HG03039 (cell line): ENCODE measurements around the gene PLET1.
A peak's percentile ranks its signal among the peaks of the same experiment; 100 is the strongest.

Experiments
- ATAC-seq: cut with Tn5 transposase; IDR thresholded peaks from one replicate; pipeline ENCODE4 v1.9.1; 2021; ENCODE audit warnings: mild to moderate bottlenecking, moderate library complexity; ENCODE audit not compliant: unreplicated experiment

Gene PLET1

GRCh38 chr11:112260490-112260889 is at the start of gene PLET1:
TSS of gene PLET1 (minus strand) at chr11:112260860. CDS start at chr11:112260589, 271 bp downstream.
- no peak for ATAC-seq

- no peak for ATAC-seq
Measured at GRCh38 chr11:112310419-112310818, 49.8 kb upstream of the PLET1 start.

GRCh38 chr11:112308651-112309050 is 48.0 kb upstream of the PLET1 start:
- no peak for ATAC-seq

- no peak for ATAC-seq
Measured at GRCh38 chr11:112307616-112308015, 47.0 kb upstream of the PLET1 start.

- no peak for ATAC-seq
Measured at GRCh38 chr11:112306230-112306629, 45.6 kb upstream of the PLET1 start.

- no peak for ATAC-seq
Measured at GRCh38 chr11:112304914-112305313, 44.3 kb upstream of the PLET1 start.

GRCh38 chr11:112303616-112304015 is 43.0 kb upstream of the PLET1 start:
- no peak for ATAC-seq

- ATAC-seq: no peak
Measured at GRCh38 chr11:112302226-112302868, 41.7 kb upstream of the PLET1 start.

- no peak for ATAC-seq
Measured at GRCh38 chr11:112300094-112300786, 39.6 kb upstream of the PLET1 start.

- no peak for ATAC-seq
Measured at GRCh38 chr11:112298535-112298934, 37.9 kb upstream of the PLET1 start.

- ATAC-seq: no peak
Measured at GRCh38 chr11:112297248-112297866, 36.7 kb upstream of the PLET1 start.

- ATAC-seq: no peak
Measured at GRCh38 chr11:112296044-112296443, 35.4 kb upstream of the PLET1 start.

GRCh38 chr11:112294688-112295340 is 34.2 kb upstream of the PLET1 start:
- ATAC-seq: no peak

- no peak for ATAC-seq
Measured at GRCh38 chr11:112293614-112294013, 33.0 kb upstream of the PLET1 start.

GRCh38 chr11:112292785-112293407 is 32.2 kb upstream of the PLET1 start:
- ATAC-seq: no peak

GRCh38 chr11:112292188-112292587 is 31.5 kb upstream of the PLET1 start:
- no peak for ATAC-seq

- ATAC-seq: no peak
Measured at GRCh38 chr11:112291191-112291590, 30.5 kb upstream of the PLET1 start.

GRCh38 chr11:112290493-112290850 is 29.8 kb upstream of the PLET1 start:
- no peak for ATAC-seq

- peak; percentile 84 for ATAC-seq
Measured at GRCh38 chr11:112289588-112290492, 29.2 kb upstream of the PLET1 start.

- no peak for ATAC-seq
Measured at GRCh38 chr11:112288021-112288420, 27.4 kb upstream of the PLET1 start.
